T-helper 17 cell (primary cell): ENCODE results near the gene CACFD1. TPM values are rescaled to one million over a fixed set of nuclear protein-coding genes. Genes with fewer than 3 reads are reported as not detected.
A peak's percentile ranks its signal among the peaks of the same experiment; 100 is the strongest.

Experiments
- ATAC-seq: fragments of 150-1000 bp; cut with Tn5 transposase; 2 replicates; pipeline ENCODE4 v1.10.0; 2021; ENCODE audit warnings: mild to moderate bottlenecking, moderate library complexity
- DNase-seq, 3 donors: peaks; one replicate each; pipeline versions ENCODE4 v3.0.0 to v3.0.0-alpha.2; 2020 to 2021
- H3K9me3 ChIP-seq: one replicate; pipeline ENCODE4 v1.7.0; 2013; ENCODE audit warnings: low read length, mild to moderate bottlenecking; ENCODE audit not compliant: control insufficient read depth, poor library complexity, severe bottlenecking
- H3K27ac Mint-ChIP-seq: one replicate; pipeline ENCODE4 v1.8.0; 2022; ENCODE audit warnings: mild to moderate bottlenecking, moderate library complexity, mixed read lengths
- H3K27me3 Mint-ChIP-seq: one replicate; pipeline ENCODE4 v1.8.0; 2022; ENCODE audit warnings: mixed read lengths
- H3K36me3 Mint-ChIP-seq: one replicate; pipeline ENCODE4 v1.8.0; 2022; ENCODE audit warnings: low read depth, mixed read lengths
- H3K4me1 Mint-ChIP-seq: one replicate; pipeline ENCODE4 v1.8.0; 2022; ENCODE audit warnings: mild to moderate bottlenecking, mixed read lengths
- H3K4me3 Mint-ChIP-seq: one replicate; pipeline ENCODE4 v1.8.0; 2022; ENCODE audit warnings: mild to moderate bottlenecking, moderate library complexity, mixed read lengths
- total RNA-seq, 4 donors: library from RNA in 2 of 4; stranded (reverse) in 2 of 4; gene quantifications; one replicate each; pipeline ENCODE4 v1.2.3 and lab custom pipeline; 2022 to 2026

Gene CACFD1
- total RNA-seq, 2 donors from 2014 or later: 1.4 to 3.8 TPM

DNA sequence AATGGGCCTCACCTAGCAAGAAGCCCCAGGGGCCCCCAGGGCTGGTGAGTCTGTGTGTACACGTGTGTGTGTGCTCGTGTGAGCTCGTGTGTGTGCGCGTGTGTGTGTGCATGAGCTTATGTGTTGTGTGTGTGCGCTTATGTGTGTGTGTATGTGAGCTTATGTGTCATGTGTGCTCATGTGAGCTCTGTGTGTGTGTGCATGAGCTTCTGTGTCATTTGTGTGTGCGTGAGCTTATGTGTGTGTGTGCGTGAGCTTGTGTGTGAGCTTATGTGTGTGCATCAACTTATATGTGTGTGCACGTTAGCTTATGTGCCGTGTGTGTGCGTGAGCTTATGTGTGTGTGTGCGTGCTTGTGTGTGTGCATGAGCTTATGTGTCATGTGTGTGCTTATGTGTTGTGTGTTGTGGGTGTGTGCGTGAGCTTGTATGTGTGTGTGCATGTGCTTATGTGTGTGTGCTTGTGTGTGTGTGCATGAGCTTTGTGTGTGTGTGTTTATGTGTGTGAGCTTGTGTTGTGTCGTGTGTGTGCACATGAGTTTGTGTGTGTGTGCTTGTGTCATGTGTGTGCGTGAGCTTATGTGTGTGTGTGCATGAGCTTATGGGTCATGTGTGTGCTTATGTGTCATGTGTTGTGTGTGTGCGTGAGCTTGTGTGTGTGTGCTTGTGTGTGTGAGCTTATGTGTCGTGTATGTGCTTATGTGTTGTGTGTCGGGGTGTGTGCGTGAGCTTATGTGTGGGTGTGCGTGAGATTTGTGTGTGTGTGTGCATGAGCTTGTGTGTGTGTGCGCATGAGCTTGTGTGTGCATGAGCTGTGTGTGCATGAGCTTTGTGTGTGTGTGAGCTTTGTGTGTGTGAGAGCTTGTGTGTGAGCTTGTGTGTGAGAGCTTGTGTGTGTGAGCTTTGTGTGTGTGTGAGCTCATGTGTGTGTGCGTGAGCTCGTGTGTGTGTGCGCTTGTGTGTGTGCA, 35.8 kb downstream of the CACFD1 start:
- Mint-ChIP-seq H3K4me3 (no peak overlapping the region), H3K36me3 (no peaks in the 10 kb centered on the region), H3K27ac (no peak overlapping the region), H3K27me3 (peaks cover 20% of the 10 kb centered on the region), H3K4me1 (no peaks in the 10 kb centered on the region)
- DNase-seq (no peak), ATAC-seq (no peak)
- no peaks in the 10 kb centered on the region for H3K9me3 ChIP-seq

DNA sequence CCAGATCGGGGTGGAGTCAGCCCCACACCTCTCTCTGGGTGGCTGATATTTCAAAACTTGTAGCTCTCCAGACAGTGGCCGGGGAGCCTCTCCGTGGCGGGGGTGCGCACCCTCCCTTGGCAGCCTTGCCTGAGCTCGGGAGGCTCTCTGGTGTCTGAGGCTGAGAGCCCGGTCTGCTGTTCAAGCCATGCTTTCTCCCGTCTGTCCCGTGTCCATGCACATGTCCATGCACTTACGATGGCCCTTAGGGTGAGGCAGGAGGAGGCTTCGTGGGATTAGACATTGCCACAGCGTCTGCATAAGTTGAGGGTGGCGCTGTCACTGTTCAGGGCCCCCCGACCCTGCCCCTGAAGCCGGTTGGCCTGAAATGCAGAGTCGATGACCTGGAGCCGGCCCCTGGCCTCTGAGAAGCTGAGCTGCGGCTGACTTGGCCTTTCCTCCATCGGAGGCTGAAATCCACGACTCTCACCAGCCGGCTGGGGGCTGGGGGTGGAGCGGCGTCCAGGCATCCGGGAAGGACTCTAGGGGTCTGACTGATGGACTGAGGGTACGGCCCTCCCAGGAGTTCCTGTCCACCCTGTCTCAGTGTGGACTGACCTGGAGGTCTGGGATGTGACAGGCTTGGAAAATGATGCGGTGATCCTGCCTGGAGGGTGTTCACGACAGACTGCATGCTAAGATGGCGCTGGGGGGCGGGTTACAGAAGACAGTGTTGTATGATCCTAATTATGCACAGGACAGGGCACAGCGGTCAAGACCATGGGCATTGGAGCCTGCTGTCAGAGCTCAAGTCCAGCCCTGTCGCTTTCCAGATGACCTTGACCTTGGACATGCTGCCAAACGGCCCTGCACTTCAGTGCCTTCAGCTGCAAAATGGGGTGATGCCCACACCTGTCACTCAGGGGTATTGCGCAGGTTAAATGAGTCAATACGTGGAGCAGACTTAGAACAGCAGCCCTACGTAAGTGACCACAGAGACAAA, 37.4 kb downstream of the CACFD1 start:
- H3K27me3 Mint-ChIP-seq: peaks cover 20% of the 10 kb centered on the region
- no peak for DNase-seq
- no peak for ATAC-seq
- no peak overlapping the region for H3K27ac Mint-ChIP-seq
- no peaks in the 10 kb centered on the region for H3K4me1 Mint-ChIP-seq
- H3K9me3 ChIP-seq: peaks cover under 1% of the 10 kb centered on the region
- H3K36me3 Mint-ChIP-seq: no peaks in the 10 kb centered on the region
- H3K4me3 Mint-ChIP-seq: no peak overlapping the region

DNA sequence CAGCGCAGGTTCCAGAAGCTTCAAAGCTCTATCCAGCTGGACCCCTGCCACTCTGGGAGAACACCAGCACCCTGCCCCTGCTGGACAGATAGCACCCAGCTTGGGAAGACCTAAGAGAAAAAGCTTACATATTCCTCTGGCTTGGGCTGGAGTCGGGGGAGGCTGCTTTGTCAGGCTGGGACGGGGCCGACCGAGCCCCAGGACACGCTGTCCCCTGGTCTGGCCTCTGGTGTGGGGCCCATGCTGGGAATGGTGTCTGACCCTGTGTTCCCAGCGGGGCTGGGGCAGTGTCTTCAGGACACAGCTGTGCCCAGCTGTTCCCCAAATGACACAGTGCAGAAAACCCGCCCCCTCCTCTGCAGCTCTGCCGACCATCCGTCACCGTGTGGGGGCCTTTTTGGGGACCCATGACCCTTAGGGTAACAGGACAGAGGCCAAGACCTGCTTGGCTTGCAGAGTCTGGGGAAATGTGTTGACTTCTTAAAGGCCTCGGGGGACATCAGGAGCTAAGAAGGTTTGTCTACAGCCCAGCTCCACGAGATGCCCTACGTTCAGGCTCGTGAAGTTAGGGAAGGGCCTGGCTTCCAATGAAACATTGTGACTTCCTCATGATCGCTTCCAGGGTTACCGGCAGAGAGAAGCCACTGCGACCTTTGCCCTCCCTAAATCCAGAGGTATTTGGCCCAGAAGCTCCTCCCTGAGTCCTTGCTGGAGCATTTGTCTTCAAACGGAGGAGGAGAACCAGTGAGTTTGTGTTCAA, 39.5 kb downstream of the CACFD1 start:
- Mint-ChIP-seq H3K4me1 (no peaks in the 10 kb centered on the region), H3K27me3 (peaks cover 26% of the 10 kb centered on the region), H3K4me3 (no peak overlapping the region), H3K36me3 (no peaks in the 10 kb centered on the region), H3K27ac (no peak overlapping the region)
- ATAC-seq (no peak), DNase-seq (no peak)
- peaks cover 3% of the 10 kb centered on the region for H3K9me3 ChIP-seq

DNA sequence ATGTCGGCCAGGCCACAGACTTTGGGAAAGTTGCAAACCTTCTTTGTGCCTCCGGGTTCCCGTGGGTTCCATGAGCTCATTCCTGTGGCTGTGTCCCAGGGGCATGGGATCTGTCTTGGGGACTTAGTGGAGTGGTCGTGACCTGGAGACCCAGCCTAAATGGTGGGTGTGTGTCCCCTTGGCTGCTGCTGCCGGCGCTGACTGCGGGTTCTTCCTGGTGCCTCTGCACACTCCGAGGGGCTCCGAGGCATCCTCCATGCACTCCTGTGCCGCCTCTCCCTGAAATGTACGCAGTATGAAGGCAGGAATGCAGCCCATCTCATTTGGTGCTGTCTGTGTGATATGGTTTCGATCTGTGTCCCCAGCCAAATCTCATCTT, 40.1 kb downstream of the CACFD1 start:
- Mint-ChIP-seq H3K36me3 (no peaks in the 10 kb centered on the region), H3K27me3 (peaks cover 26% of the 10 kb centered on the region), H3K4me3 (no peak overlapping the region), H3K27ac (no peak overlapping the region), H3K4me1 (no peaks in the 10 kb centered on the region)
- DNase-seq (no peak), ATAC-seq (no peak)
- H3K9me3 ChIP-seq: peaks cover 3% of the 10 kb centered on the region

DNA sequence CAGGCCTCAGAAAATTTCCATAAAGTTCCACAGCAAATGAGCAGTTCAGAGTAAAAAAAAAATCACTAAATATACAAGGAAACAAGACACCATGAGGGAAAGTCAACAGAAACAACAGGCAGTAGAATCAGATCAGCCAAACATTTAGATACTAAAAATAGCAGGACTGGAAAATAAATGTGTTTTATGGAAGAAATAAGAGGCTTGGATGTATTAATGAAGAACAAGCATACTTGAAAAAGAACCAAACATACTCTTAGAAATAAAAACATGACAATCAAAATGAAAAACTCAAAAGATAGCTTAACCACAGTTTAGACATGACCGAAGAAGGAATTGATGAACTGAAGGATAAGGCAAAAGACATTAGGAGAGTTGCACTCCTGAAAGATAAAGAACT, 42.3 kb downstream of the CACFD1 start:
- Mint-ChIP-seq H3K27me3 (peaks cover 26% of the 10 kb centered on the region), H3K27ac (no peak overlapping the region), H3K4me3 (no peak overlapping the region), H3K36me3 (no peaks in the 10 kb centered on the region), H3K4me1 (no peaks in the 10 kb centered on the region)
- ATAC-seq: no peak
- no peak for DNase-seq
- H3K9me3 ChIP-seq: peaks cover 3% of the 10 kb centered on the region

DNA sequence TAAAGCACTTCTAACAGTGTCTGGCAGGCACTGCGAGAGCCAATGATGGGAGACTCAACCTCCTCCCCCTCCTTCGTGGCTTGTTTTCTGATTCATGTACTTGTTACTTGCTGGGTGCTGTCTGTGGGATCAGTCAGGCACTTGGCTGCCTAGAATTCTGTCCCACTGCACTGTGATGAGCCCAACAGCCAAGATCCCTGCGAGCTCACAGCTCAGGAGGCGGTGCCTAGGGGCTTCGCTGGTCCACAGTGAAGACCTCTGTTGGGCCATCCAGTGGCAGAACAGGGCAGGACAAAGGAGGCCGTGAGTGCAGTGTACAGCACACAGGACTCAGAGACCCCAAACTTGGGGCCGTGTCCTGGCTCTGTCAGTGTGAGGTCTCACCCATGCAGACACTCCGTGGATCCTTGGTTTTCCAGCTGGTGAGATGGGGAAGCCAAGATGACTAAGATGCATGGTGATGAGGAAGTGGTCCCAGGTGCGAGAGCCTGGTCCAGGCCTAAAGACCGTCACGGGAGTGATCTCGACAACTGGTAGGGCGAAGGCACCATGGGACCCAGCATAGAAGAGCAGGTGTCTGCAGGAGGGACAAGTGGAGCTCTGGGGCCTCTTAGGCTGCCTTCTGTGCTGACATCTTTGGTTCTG, 45.5 kb downstream of the CACFD1 start:
- H3K9me3 ChIP-seq: peaks cover 3% of the 10 kb centered on the region
- Mint-ChIP-seq H3K4me1 (peaks cover 6% of the 10 kb centered on the region), H3K27me3 (peaks cover 12% of the 10 kb centered on the region), H3K27ac (no peak overlapping the region), H3K4me3 (no peak overlapping the region), H3K36me3 (no peaks in the 10 kb centered on the region)
- no peak for DNase-seq
- no peak for ATAC-seq

DNA sequence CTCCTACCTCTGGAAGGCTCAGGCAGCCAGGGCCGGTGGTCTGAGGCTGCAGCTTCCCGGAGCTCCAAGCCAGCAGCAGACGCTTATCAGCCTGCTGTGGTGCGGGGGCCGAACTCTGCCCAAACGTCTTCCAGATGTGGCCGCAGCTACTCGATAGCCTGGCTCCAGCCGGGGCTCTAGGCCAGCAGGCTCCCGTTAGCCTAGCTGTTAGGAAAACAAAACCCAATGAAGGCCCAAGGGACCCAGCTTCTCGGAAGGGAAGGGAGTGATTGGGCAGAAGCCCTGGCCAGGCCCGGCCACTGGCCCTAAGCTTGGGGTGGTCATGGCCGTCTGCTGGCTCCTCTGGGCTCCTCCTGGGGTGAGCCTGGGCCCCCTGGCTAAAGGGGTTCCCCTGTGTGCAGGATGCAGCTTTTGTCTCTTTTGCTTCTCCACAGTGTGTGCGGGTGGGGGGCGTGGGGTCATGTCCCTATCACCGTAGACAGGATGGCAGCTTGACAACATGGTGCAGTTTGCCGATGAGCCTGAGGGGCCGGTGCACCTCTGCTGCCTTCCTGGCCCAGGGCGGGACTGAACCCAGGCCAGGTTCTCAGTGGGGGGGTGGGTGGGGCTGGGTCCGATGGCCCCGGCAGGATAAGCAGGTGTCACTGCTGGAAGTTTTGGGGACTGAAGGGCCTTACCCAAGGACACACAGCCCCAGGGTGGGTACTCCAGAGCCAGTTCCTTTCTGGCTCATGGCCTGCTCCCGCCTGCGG, 46.3 kb downstream of the CACFD1 start:
- H3K9me3 ChIP-seq: peaks cover 3% of the 10 kb centered on the region
- Mint-ChIP-seq H3K4me1 (peaks cover 6% of the 10 kb centered on the region), H3K27me3 (peaks cover 12% of the 10 kb centered on the region), H3K4me3 (no peak overlapping the region), H3K27ac (no peak overlapping the region), H3K36me3 (no peaks in the 10 kb centered on the region)
- DNase-seq: no peak
- ATAC-seq: no peak

DNA sequence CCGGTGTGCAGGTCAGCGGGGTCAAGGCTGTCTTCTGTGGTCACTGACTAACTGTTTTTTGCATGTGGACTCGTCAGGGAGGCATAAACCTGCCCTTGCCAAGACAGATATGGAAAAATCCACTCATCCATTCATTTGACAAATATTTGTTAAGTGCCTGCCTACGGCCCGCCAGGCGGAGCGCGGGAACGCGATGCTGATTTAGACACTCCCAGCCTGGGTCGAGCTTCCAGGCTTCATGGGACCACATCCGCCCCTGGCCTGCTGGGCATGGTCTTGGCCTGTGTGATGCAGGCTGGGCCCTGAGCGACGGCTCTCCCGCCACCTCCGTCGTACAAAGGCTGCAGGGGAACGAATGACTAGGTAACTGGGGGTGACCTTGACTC, 46.9 kb downstream of the CACFD1 start:
- Mint-ChIP-seq H3K27ac (no peak overlapping the region), H3K36me3 (no peaks in the 10 kb centered on the region), H3K27me3 (peaks cover 12% of the 10 kb centered on the region), H3K4me1 (peaks cover 6% of the 10 kb centered on the region), H3K4me3 (no peak overlapping the region)
- peaks cover 3% of the 10 kb centered on the region for H3K9me3 ChIP-seq
- ATAC-seq: no peak
- DNase-seq: no peak

DNA sequence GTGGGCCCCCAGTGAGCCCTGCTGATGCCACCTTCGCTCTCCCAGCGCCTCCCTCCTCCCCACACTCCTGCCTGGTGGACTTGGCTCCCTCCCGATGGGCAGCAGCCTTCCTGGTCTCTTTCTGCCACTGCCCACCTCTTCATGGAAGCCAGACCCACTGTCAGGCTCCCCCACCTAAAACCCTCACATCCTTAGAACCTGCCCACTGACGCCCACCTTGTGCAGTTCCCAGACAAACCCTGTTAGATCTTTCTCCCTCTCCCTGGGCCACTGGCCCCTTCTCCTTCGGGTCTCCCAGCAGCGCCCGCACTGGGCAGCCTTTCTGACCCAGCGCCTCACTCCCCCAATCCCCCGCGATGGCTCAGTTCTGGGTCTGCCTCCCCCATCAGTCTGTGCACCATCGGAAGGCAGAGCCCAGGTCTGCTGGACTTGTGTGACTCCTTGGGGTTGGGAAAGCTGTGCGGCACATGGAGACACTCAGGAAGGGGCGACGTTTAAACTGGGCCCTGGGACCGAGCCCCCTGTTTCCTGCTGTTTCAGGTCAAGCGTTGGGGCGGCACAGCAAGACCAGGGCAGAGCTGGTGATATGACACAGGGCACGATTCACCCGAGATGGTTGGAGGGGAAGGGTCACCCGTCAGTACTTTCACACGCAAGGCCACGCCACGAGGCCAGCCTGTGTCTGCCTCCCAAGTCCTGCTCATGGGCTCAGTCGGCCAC, 47.6 kb downstream of the CACFD1 start:
- Mint-ChIP-seq H3K4me3 (no peak overlapping the region), H3K27me3 (peaks cover 12% of the 10 kb centered on the region), H3K36me3 (no peaks in the 10 kb centered on the region), H3K4me1 (peaks cover 6% of the 10 kb centered on the region), H3K27ac (no peak overlapping the region)
- DNase-seq (no peak), ATAC-seq (no peak)
- no peaks in the 10 kb centered on the region for H3K9me3 ChIP-seq

DNA sequence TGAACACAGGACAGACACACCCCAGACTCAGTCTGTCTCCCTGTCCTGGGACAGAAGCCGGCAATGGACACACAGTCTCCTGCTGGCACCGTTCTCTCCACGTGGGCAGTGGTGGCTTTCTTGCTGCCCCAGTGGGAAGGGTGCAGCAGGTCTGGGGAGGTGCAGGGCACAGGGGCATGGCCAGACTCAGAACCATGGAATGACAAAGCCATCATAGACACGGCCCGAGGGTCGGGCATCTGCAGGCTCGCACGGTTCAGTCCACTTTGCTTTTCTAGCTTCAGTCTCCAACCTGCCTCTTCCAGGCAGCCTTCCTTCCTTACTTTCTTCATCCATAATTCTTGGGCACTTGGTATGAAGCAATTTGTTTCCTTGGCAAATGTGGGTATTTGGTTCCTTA, 48.3 kb downstream of the CACFD1 start:
- no peaks in the 10 kb centered on the region for H3K36me3 Mint-ChIP-seq
- no peak overlapping the region for H3K27ac Mint-ChIP-seq
- no peak for DNase-seq
- H3K9me3 ChIP-seq: no peaks in the 10 kb centered on the region
- H3K4me1 Mint-ChIP-seq: peaks cover 6% of the 10 kb centered on the region
- H3K27me3 Mint-ChIP-seq: peaks cover 12% of the 10 kb centered on the region
- no peak overlapping the region for H3K4me3 Mint-ChIP-seq
- ATAC-seq: no peak

DNA sequence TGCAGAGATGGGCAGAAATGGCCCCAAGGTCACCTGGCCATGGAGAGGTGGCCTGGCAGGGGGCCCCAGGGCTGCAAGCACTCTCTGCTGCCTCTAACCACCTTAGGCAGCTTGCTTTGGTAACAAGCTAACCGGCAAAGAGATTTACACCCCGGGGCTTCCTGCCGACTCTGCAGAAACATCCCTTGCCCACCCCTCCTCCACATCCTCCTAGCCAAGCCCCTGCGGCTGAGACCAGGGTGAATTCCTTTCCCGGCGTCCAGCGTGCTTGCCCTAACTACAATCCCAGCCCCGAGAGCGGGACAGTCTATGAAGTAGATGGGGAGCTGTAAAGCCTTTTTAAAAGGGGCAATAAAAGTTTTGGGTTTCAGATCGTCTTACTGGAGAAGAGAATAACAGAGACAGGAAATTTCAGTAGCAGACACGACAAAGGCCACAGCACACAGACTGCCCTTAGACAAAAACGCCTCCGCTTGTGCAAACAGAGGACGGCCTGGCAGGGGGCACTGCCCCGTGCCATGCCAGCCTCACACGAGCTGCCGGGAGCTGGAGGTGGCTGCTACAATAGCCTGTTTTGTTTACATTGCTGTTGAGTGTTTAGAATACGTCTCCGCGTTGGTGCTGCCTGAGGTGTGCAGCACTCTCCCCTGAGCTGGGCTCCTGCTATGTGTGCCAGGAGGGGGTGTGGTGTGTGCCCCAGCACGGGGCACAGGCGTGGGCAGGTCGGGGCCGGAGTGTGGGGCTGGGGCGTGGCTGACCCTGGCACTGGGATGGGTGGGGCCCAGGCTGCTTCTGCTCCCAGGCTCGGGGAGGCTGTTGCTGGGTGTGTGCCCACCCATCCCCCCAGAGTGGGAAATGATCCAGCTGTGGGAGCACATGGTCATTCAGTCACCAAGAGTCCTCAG, 49.7 kb downstream of the CACFD1 start:
- no peaks in the 10 kb centered on the region for H3K36me3 Mint-ChIP-seq
- ATAC-seq: peak; percentile 50
- DNase-seq: no peak
- peaks cover 6% of the 10 kb centered on the region for H3K4me1 Mint-ChIP-seq
- H3K27ac Mint-ChIP-seq: peak overlapping the region; percentile 79
- peak overlapping the region; percentile 79 for H3K4me3 Mint-ChIP-seq
- no peaks in the 10 kb centered on the region for H3K9me3 ChIP-seq
- no peaks in the 10 kb centered on the region for H3K27me3 Mint-ChIP-seq
